Myocyte (in vitro differentiated cells): ENCODE measurements around the gene CDK5RAP3. TPM values are rescaled to one million over a fixed set of nuclear protein-coding genes. Genes with fewer than 3 reads are reported as not detected.

Experiments used
- DNase-seq: peaks from one replicate; pipeline ENCODE4 v3.0.0-alpha.2; 2012; ENCODE audit warnings: low read depth
- total RNA-seq: library from RNA; depleted of rRNA; stranded (reverse); fragments of >200 nt; gene quantifications from 2 replicates; pipeline ENCODE4 v1.2.3, GENCODE V29; 2014

The CDK5RAP3 gene
- total RNA-seq, 1 donor from 2014 or later, result 105 TPM

DNA sequence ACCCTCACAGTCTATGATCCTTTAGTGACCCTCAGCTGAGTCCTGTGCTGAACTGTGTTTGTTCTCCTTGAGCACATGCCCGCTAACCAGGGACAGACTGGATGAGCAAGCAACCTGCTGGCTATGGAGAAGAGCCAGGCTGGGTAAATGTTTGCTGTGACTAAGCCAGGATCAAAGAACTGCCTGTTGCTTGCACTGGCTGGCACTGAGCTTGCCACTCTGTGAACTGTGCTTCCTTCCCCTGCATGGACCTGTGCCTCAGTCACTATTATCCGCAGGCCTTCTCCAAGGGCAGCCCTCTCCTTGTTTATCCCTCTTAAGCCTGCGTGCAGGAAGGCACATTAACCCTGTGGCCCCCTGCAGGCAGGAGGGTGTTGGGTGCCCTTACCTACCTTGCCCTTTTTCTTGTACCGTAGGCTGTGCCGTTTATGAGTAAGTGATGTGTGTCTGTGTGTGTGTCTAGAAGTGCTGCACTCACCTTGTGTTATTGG is 22.2 kb upstream of the CDK5RAP3 start:
- DNase-seq, result no peak

DNA sequence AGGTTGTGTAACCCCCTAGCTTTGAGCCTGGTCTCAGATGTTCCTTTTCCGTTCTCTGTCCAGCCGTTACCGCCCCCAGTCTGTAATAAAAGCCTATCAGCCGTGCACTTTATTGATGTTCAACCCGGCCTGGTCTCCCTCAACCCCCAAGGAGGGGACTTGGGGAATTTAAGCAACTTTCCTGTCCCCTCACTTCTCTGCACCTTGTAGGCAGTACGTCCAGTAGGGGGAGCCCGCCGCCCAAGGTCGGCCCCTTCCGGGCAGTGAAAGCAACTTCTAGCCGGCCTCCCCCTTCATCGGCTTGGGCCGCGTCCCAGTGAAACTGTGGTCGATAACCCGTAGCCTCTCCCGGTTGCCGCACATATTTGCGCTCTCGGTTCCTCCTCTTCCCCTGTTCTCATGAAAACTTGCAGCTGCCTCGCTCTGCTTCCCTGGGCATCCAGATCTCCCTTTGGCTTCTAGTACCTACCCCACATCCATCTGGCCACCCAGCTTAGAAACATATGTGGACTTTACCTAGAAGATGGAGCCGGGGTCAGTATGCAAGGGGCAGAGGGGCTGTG is 21.6 kb upstream of the CDK5RAP3 start:
- peak; percentile 91 for DNase-seq

DNA sequence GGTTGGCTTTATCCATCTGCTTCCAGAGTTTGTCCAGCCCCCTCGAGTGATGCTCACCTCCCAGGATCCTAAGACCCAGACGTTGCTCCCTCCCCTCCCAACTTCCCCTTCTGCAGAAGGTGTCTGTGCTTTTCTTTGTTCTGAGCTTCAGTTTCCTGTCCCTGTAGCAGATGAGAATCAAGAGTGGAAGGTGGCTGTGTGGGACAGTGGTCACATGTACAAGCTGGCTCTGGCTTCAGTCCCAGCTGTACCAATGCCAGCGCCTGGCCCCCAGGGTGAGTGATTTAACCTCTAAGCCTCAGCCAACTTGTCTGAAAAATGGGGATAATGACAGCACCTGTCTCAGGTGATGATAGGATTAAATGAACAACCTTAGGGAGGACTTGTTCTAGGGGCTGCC is 21.0 kb upstream of the CDK5RAP3 start:
- DNase-seq, result no peak

DNA sequence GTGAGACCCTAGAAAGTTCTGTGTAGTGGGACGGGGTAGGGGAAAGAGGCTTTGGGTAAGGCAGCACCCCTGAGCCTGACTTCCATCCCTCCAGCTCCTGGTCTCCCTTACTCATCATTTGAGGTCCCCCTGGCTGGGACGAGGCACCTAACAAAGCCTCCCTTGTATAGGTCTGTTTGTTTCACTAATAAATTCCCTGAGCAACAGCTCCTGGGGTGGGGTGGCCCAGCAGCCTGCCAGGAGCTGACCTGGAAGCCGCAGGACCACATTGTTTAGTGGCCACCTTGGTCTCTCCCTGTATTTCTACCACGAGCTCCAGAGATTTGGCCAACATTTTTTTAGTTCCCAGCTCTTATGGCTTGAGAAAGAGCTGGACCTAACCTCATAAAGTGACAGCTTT is 20.5 kb upstream of the CDK5RAP3 start:
- no peak for DNase-seq

DNA sequence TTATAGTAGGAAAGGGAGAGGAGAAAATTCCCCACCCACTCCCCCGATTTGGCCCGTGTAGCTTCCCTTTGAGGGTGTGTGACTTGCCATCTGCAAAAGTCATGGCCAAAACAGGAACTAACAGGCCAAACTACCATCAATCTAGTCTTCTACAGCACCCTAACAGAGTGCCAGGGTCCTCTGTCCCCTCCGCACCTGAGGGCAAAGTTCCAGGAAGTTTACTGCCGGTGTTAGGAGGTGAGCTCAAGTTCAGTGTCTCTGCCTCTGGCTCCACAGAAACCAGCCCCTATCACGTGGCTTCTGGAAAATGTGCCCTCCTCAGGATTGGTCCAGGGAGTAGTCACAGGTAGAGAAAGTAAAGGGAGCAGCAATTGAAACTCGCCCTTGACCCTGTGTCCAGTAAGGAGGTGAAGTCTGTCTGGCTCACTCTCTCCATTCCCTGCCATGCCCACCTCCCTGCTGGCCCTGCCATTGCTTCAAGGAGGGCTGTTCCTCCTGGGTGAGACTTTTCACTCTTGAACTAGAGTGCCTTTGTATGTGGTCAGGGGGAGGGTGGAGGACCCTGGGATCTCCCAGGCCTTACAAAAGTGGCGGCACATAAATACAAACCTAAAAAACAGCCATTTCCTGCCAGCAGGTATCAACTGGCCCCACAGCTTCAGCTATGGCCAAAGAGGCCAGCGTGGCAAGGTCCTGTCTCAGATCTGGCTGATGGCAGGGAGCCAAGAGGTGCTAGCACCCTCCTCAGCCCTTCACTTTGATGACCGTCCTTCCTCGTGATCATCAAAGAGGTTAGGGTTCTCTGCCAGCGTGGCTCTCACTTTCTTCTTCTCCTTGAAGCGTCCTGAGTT is 18.5 kb upstream of the CDK5RAP3 start:
- no peak for DNase-seq

DNA sequence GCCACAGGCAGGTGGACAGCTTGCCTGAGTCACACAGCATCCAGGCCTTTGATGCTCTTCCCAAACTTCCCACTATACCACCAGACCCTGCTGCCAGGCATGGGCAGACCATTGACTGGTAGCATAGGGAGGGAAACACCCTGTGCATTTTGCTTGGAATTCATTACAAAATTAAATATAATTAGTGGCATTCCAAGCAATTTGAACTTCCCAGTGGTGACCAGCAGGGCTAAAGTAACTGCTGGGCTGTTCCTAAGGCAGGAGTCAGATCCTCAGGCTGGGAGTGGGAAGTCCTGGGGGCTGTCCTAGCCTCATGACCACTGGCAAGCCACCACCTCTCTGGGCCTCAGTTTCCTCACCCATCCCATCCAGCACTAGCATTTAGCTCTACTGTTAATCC is 17.0 kb upstream of the CDK5RAP3 start:
- no peak for DNase-seq

DNA sequence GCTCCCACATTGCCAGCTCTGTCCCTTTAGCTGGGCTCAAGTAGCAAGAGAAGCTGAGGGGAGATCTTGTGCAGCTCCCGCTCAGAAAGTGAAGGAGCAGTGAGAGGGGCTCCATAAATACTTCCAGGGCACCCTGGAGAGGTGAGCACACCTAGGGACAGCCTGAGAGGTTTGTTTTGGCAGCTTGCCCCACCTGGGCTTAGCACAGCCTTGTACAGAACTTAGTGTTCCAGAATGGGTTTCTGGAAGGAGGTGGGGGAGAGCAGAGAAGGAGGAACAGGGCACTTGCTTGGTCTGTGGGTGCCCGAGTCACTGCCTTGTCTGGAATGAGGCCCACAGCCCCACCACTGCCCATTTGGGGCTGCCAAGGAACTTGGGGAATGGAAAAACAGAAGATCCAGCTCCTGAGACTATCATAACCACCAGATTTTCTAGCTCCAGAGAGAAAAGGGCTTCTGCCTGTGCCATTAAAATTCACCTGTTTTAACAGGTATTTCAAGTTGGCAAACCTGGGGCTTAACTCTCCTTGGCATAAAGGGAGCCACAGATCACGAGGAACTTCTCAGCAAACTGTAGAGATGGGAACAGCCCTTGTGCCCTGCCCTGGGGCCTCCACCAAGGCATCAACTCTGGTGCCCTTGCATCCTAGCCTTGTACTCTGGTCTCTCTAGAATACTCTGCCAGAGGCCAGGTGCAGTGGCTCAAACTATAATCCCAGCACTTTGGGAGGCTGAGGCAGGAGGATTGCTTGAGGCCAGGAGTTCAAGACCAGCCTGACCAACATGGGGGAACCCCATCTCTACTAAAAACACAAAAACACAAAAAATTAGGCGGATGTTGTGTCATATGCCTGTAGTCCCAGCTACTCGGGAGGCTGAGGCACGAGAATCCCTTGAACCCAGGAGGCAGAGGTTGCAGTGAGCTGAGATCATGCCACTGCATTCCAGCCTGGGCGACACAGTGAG is 15.1 kb upstream of the CDK5RAP3 start:
- no peak for DNase-seq

DNA sequence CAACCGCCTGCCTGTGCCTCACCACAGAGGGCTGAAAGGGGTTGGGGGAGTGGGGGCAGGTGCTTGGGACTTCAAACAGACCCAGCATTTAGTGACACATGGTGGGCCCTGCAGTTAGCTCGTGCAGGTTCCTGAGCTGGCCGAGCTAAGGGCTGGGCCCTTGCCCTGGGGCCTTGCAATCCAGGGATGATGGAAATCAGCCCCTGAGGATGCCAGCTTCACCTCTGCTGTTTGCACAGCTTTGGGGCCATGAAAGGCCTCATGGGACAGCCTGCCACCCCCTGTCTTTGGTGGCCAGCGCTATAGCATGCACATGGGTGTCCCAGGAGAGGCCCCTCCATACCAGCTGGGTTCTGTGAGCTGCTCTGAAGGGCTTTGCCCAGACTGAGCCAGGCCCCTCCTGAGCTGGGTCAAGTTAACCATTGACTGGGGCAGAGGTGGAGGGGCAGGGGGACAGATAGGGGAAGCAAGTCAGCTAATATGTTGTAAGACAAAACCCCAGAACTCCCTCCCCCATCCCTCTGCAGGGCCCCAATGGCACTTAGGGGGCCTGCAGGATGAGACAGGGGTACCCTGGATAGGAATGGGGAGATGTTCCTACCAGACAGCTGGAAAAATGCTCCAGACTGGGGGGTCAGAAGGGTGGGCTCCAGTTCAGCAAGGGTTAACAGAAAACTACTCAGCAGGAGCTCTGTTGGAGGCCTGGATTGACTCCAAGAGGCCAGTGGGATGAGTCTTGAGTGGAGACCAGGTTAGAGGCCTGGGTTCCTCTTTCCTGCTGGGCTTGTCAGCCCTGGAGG is 13.9 kb upstream of the CDK5RAP3 start:
- no peak for DNase-seq

DNA sequence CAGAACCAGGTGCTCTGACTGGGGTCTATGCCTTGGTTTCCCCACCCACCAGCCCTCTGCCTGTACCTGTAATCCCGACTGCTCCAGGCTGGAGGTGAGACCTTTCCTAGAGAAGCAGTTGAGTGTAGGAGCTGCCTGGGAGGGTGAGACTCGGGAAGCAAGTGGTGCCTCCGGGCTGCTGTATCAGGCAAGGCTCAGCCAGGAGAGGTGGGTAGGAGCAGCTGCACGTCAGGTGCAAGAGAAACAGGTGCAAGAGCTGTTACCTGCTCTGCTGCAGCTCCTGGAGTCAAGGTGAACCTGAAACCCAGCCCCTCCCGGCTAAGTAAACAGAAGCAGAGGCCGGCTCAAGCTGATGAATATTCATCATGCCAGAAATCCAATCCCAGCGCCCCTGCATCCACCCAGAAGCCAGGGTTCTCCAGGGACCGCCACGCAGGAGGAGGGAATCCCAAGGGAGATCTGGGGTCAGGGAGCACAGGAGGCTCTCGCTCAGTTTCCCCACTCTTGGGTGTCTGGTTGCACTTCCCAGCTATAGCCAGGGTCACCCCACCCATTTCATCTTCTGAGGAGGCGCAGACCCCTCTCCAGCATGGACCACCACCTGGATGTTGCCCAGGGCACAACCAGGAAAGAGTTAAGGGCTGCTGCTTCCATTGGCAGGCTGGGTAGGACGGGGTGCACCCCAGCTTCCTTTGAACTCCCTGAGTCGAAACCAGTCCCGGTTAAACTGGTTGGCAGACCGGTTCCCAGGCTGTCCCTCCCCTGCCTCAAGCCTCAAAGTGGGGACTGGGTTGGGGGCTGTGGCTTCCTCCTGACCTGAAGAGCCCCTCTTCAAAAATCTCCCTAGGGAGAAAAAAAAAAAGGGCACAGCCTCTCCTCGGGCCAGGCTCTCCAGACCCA is 13.1 kb upstream of the CDK5RAP3 start, which contains the start of gene PRR15L:
PRR15L (minus strand) TSS at position 293 of the 900 bp plus-strand sequence. CDS start 4,649 bp downstream, outside the sequence.
- no peak for DNase-seq

DNA sequence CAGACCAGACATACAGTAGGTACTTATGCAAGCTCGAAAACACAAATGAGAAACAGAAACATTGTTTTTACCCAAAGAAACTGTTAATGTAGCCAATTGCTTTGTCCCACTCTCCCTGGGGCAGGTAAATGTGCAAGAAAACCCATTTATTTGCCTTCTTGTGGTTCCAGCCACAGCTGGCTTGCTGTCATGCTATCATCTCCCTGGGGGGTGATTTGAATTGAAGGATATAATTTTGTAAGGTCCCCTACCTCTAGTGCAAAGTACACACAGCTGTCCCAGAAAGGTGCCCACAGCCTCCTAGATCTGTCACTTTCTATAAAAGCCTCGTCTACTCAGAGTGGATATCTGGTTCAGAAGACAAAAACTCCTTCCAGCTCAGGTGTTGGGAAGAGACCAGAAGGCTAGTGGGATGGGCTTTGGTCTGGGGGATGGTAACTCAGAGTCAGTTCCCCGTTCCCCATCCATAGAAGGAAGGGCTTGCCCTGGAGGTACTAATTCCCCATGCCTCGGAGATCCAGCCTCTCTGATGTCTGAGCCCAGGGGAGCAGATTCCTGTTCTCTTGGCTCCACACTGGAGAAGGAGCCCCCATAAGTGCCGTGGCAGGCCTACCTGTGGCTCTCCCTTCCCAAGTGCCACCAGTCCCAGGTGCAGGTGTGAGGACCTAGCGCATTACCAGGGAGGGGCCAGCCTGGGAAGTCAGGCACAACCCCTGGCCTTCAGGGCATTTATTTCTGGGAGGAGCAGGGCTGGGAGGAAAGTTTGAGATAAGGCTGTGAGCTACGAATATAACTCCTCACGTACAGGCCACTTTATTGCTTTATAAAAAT is 10.9 kb upstream of the CDK5RAP3 start:
- DNase-seq, result no peak

DNA sequence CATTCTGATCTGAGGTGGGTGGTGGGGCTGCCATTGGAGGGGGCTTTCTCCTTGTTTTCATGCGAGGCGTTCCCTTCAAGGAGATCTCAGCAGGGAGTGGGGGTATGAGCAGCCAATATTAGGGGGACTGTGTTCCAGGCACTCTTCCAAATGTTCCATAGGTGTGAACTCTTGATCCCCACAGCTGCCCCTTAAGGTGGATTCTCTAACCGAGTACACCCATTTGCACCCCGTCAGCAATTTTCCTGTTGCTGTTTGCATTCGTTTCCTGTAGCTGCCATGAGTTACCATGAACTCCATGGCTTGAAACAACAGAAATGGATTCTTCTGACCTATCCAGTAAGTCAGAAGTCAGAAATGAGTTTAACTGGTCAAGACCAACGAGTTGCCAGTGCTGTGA is 9.5 kb upstream of the CDK5RAP3 start:
- no peak for DNase-seq

DNA sequence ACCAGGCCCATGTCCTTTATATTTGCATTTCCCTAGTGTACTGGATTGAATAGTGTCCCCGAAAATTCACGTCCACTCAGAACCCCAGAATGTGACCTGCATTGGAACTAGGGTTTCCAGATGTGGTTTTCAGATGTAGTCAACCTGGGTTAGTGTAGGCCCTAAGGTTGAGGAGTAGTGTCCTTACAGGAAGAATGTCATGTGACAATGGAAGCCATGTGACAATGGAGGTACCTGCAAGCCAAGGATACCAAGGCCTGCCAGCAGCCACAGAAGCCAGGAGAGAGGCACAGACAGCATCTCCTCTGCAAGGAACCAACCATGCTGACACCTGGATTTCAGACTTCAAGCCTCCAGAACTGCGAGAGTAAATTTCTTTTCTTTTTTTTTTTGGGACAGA is 8.0 kb upstream of the CDK5RAP3 start:
- no peak for DNase-seq

DNA sequence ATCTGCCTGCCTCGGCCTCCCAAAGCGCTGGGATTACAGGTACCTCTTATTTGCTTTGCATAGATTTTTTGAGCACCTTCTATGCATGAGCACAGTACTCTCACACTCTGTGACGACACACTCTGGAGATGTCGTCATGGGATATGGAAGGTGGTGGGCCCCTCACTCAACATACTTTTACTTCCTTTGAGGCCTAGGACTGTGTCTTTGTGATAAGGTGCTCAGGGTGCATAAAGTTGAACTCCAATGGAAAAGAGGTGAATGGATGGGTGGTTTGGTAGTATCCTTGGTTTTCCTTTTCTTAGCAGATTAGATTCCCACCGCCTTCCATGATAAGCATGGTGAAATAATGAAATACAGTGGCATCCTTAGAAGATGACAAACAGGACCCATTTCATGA is 6.1 kb upstream of the CDK5RAP3 start:
- DNase-seq, result no peak

DNA sequence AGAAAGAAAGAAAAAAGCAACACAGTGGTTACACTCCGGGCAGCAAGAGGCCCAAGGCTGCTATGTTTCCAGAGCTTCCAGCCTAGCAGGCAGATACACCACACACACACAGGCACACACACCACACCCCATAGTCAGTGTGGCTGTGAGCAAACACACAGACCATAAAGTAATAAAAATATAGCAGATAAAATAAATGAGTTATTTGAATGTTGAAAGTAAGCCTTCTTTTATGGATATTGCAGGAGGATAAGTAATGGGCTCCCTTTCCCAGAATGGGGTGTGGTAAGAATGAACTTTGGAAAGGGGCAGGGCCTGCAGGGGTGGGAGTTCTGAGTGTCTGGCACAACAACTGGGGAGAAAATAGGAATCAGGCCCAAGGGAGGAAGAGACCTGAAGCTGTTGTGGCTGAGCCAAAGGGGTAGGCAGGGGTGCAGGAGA is 4.8 kb upstream of the CDK5RAP3 start:
- no peak for DNase-seq

DNA sequence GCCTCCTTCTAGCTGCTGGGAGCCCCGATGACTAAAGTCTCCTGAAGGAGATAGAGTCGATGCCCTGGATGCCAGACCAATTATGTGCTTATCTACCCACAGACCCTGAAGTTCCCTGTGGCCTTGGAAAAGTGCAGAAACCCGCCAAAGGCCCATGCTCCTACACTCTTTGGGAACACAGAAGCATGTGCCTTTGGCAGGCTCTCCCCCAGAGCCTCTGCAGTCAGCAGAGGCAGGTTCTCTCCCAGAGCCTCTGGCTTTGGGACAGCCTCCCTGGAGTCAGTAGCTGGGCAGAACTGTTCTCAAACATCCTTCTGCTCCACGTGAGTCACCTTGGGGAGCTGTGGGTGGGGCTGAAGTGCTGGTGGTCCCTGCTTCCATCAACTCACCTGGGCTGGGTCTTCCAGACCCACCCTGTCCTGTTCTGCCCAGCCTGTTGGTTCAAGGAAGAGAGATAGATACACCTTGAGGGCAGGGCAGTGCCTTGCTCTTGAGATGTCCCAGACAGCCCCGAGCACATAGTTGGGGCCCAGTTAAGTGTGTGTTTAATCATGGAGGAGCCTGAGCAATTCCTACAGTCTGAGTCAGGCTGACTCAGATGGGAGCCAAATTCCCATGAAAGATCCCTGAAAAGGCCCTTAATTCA is 3.2 kb upstream of the CDK5RAP3 start:
- DNase-seq, result no peak

DNA sequence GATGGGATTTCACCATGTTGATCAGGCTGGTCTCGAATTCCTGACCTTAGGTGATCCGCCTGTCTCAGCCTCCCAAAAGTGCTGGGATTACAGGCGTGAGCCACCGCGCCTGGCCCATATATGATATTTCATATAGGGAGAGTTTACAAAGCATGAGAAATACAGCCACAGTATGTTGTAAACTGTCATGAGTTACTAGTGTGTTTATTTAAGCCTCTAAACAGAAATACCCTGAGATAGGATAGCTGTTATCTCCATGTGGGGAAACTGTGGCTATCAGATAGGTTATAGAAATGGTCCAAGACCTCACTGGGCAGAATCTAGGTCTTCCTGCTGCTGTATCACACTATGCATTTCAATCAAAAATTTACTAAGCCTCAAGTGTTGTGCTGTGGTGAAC is 2.1 kb upstream of the CDK5RAP3 start:
- DNase-seq, result no peak

DNA sequence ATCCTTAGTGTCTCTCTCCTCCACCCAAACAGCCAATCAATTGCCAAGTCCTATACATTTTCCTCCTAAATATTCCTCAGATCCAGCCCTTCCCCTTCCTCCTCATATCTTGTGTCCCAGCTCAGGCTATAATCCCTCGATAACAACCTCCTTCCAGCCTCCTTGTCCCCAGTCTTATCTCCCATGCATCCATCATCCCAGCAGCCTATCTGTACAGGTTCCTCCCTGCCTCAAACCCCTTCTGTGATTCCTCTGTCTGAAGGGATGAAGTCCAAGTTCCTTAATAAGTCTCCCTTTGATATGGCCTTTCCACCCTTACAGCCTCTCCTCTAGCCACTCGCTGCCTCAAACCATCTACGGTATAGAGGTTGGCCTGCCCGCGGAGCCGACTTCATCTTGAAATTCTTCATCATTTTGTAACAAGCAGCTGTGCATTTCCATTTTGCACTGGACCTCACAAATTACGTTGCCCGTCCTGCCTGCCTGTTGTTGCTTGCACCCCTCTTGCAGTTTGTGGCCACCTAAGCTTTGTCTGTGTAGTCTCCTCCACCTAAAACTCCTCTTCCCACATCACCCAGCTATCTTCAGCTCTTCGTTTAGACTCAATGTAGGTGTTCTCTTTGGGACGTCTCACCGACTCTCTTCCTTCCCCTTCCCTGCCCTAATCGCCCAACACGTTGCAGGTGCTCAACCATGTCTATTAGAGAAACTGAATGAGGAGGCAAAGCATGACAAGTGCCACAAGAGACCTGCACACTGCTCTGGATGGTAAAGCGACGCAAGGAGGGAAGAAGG is 786 bp upstream of the CDK5RAP3 start:
- no peak for DNase-seq
